ENCODE results near the gene SEMG2. TPM values are rescaled to one million over a fixed set of nuclear protein-coding genes. Genes with fewer than 3 reads are reported as not detected.

SEMG2 gene
- total and polyA plus RNA-seq, 2 donors from 2014 or later: 0.16 to 0.80 TPM

- Histone ChIP-seq H3K27ac (ENCODE audit: low read depth in 2 of 2, low read length in 2 of 2) (no peak overlapping the region), H3K9me3 (ENCODE audit: control insufficient read depth in 2 of 3, insufficient read depth in 1 of 3, low read length in 3 of 3) (no peaks in the 10 kb centered on the region), H3K27me3 (ENCODE audit: control insufficient read depth, insufficient read depth, low read length) (no peaks in the 10 kb centered on the region), H3K4me3 (ENCODE audit: low read length in 3 of 3) (no peak overlapping the region), H3K4me1 (ENCODE audit: control insufficient read depth in 2 of 3, insufficient read depth in 2 of 3, low read depth in 1 of 3, low read length in 3 of 3) (no peaks in the 10 kb centered on the region), H3K36me3 (ENCODE audit: control insufficient read depth in 2 of 3, insufficient read depth in 3 of 3, low read length in 3 of 3) (no peaks in the 10 kb centered on the region), H3K9ac (ENCODE audit: low read length in 3 of 3) (no peak overlapping the region)
- DNase-seq (no peak), FAIRE-seq (no peak)
- TF ChIP-seq CTCF (IDR thresholded peaks at IDR 0.05; ENCODE audit: borderline replicate concordance, extremely low read depth, insufficient read depth): no peak
- intact Hi-C loops (cut with DNase I): no loop called here
These were observed 38.1 kb upstream of the SEMG2 start for GRCh38 chr20:45183084-45183483.

GRCh38 chr20:45187693-45188092 lies 33.5 kb upstream of the SEMG2 start:
- TF ChIP-seq CTCF (IDR thresholded peaks at IDR 0.05; ENCODE audit: borderline replicate concordance, extremely low read depth, insufficient read depth): no peak
- no peaks in the 10 kb centered on the region for H3K27me3 ChIP-seq (ENCODE audit: control insufficient read depth, insufficient read depth, low read length)
- intact Hi-C loops (cut with DNase I): no loop called here

GRCh38 chr20:45189067-45189609 lies 32.0 kb upstream of the SEMG2 start:
- DNase-seq (no peak), FAIRE-seq (no peak)

More at GRCh38 chr20:45187693-45188092, 33.5 kb upstream of the SEMG2 start:
- H3K4me3 ChIP-seq (ENCODE audit: low read length in 3 of 3): no peak overlapping the region
- no peak overlapping the region for H3K27ac ChIP-seq (ENCODE audit: low read depth in 2 of 2, low read length in 2 of 2)
- no peak for DNase-seq
- no peaks in the 10 kb centered on the region for H3K9me3 ChIP-seq (ENCODE audit: control insufficient read depth in 2 of 3, insufficient read depth in 1 of 3, low read length in 3 of 3)
- no peaks in the 10 kb centered on the region for H3K4me1 ChIP-seq (ENCODE audit: control insufficient read depth in 2 of 3, insufficient read depth in 2 of 3, low read depth in 1 of 3, low read length in 3 of 3)
- H3K9ac ChIP-seq (ENCODE audit: low read length in 3 of 3): no peak overlapping the region
- H3K36me3 ChIP-seq (ENCODE audit: control insufficient read depth in 2 of 3, insufficient read depth in 3 of 3, low read length in 3 of 3): no peaks in the 10 kb centered on the region
- FAIRE-seq: no peak

More at GRCh38 chr20:45189067-45189609, 32.0 kb upstream of the SEMG2 start:
- Histone ChIP-seq H3K4me1 (ENCODE audit: control insufficient read depth in 2 of 3, insufficient read depth in 2 of 3, low read depth in 1 of 3, low read length in 3 of 3) (no peaks in the 10 kb centered on the region), H3K36me3 (ENCODE audit: control insufficient read depth in 2 of 3, insufficient read depth in 3 of 3, low read length in 3 of 3) (no peaks in the 10 kb centered on the region), H3K27ac (ENCODE audit: low read depth in 2 of 2, low read length in 2 of 2) (no peak overlapping the region), H3K9me3 (ENCODE audit: control insufficient read depth in 2 of 3, insufficient read depth in 1 of 3, low read length in 3 of 3) (no peaks in the 10 kb centered on the region), H3K4me3 (ENCODE audit: low read length in 3 of 3) (no peak overlapping the region), H3K27me3 (ENCODE audit: control insufficient read depth, insufficient read depth, low read length) (no peaks in the 10 kb centered on the region), H3K9ac (ENCODE audit: low read length in 3 of 3) (no peak overlapping the region)
- intact Hi-C loops (cut with DNase I): no loop called here
- TF ChIP-seq CTCF (IDR thresholded peaks at IDR 0.05; ENCODE audit: borderline replicate concordance, extremely low read depth, insufficient read depth): no peak
